H4 (cell line): ENCODE results near the gene BCAS4. TPM values are rescaled to one million over a fixed set of nuclear protein-coding genes. Genes with fewer than 3 reads are reported as not detected.

Experiments used
- DNase-seq: peaks from one replicate; pipeline ENCODE4 v3.0.0-alpha.2; 2015; ENCODE audit warnings: low spot score
- total RNA-seq: library from RNA; depleted of rRNA; stranded (reverse); fragments of >200 nt; shearing (Covaris generic); gene quantifications from 2 replicates; pipeline ENCODE4 v1.2.3, GENCODE V29; 2014; rRNA removed

BCAS4 gene
- total RNA-seq, 1 experiment from 2014 or later, result 11.1 TPM

DNA sequence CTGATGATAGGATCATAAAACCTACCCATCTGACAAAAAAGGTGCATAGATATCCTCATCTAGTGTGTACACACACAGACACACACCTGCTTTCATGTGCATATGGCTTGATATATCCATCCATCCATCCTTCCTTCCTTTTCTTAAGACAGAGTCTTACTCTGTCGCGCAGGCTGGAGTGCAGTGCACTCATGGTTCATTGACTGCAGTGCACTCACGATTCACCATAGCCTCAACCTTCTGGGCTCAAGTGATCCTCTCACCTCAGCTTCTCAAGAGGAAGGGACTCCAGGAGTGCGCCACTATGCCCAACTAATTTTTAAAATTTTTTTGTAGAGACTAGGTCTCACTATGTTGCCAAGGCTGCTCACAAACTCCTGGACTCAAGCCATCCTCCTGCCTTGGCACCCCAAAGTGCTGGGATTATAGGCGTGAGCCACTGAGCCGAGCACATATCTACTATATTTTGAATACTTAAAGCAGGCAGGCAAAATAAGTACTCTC is 109.3 kb downstream of the BCAS4 start:
- DNase-seq, result no peak

DNA sequence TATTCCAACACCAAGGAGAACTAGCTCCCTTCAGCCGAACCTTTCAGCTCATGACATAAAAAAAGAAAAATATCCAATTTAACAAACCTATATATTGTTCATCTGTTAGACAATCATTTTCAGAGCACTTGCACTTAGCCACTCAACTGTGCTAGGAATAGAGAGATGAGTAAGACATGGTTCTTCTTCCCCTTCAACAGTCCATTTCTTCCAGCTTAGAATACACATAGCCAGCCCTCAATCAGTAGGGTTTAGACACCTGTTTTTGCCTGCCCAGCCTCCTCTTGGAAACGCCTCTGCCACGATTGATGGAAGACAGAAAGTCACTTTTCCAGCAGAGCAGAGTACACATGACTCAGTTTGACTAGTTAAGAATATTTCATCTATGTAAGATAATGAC is 114.6 kb downstream of the BCAS4 start:
- no peak for DNase-seq

DNA sequence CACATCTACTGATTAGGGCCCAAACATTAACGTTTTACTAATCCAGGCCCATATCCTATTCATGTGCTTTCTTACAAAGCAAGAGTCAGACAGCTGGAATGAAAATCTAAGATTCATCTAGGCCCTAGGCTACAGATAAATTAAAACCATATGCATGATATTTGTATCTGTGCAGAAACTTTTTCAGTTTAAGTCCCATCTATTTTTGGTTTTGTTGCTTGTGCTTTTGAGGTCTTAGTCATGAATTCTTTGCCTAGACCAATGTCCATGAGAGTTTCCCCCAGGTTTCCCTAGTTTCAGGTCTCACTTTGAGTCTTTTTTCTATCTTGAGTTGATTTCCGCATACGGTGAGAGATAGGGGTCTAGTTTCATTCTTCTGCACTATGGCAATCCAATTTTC is 116.2 kb downstream of the BCAS4 start:
- DNase-seq, result no peak

DNA sequence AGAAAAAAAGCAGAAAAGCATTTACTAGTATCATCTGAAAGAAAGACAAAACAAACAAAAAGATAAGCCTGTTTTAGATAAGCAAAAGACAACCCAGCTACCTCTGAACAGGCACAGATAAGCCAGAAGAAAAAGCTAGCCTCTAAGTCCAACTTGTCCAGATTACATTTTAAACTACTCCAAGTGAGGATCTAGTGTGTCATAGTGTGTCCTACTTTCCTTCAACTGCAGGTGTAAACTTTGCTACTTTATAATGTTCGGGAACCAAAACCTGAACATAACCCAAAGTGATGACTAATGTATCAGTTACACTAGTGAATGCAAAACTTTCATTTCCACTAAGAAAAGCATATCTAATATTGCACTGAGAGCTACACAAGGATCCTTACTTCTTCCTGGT is 116.9 kb downstream of the BCAS4 start:
- no peak for DNase-seq

DNA sequence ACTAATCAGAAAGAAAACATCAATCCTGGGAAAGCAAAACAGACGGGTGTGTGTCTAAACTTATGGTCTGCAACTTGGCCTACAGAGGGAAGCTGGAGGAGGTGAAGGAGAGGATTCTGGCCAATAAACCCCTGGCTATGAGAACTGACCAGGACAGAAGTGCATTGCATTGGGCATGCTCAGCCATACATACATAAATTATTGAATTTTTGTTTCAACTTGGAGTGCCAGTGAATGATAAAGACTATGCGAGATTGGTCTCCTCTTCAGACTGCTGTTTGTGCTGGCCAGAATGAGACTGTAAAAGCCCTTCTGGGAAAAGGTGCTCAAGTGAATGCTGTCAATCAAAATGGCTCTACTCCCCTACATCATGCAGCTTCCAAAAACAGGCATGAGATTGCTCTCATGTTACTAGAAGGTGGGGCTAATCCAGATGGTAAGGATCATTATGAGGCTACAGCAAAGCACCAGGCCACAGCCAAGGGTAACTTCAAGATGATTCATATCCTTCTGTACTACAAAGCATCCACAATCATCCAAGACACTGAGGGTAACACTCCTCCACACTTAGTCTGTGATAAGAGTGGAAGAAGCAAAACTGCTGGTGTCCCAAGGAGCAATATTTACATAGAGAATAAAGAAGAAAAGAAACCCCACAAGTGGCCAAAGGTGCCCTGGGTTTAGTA is 119.0 kb downstream of the BCAS4 start:
- DNase-seq, result no peak

DNA sequence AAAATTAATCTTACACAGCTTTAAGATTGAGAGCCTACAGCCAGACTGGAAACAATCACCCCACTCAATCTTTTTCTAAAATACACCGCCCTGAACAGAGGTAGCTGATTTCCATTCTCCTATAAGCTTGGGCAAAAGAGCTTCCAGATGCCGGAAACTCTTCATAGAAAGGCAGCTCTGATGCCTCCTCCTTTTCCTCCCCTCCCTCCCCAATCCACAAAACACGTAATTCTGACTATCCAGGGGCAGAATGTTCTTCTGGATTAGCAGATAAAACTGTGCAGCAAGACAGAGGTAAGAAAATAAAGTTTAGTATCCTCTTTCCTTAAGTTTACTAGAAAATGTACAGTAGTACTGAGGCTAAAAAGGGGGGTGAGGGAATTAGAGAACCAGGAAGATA is 120.6 kb downstream of the BCAS4 start:
- no peak for DNase-seq

DNA sequence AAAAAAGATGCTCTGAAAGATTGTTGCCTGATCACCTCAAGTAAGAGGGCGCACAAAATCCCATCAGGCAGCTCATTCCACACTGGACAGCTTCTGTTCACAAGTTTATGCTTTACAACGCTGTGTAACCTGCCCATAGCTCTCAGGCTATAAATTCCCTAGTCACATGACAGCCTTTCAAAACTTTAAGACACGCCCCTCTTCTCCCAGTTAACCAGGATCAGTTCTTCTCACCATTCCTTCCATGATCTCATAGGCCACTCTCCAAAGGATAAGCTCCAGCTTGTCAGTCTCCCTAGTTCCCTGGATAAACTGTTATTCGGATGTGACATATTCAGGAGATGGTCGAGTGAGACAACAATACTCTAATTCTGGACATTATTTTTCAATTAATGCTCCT is 121.4 kb downstream of the BCAS4 start:
- peak; percentile 29 for DNase-seq

DNA sequence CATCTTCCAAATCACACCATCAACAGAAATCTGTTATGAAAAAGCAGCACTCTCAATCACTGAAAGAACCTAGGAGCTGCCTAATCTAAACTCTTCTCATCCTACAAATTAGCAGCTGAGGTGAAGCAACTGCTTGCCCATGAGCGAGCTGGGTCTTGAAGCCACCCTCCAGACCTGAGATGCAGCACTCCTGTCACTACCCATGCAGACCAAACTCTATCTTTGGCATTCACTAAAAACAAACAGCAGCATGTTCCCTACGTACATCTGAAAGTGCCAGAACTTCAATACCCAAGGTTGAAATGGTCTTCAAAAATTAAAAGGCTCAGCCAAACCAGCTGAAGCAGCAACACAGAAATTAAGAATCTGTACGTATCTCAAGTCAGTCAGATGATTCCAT is 122.1 kb downstream of the BCAS4 start:
- DNase-seq, result no peak

DNA sequence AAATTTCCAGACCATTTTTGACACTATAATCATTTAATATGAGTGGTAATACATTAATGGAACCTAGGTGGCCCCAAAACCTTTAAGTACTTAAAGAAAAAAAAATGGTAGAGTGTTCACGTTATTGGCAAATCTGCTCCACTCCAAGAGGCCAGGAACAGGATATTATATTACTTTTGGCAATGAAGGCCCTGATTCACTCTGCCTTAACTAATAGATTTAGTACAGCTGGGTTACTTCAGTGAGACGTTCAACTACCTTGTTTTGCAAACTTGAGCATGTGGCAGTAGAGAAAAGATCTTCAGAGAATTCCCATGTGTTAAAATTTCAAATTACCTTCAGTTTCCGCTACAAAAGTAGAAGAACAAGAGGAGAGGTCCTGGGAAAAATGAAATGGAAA is 123.5 kb downstream of the BCAS4 start:
- no peak for DNase-seq

DNA sequence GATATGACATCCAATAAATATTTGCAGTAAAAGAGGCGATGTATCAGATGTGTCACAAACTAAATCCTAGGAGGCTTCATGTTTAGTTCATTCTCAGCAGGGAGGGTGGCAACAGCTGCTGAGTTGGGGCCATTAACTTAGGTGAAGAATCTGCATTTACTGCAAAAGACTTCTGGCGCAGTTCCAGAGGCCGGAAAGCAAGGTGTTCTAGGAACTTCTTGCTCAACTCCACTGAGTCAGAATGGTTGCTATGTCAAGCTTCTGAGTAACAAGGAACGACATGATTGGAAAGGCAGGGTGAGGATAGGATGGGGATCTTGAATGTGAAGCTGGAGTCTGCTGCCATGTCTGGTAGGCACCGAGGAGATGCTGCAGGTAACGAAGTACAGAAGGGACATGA is 124.7 kb downstream of the BCAS4 start:
- DNase-seq, result peak; percentile 17

DNA sequence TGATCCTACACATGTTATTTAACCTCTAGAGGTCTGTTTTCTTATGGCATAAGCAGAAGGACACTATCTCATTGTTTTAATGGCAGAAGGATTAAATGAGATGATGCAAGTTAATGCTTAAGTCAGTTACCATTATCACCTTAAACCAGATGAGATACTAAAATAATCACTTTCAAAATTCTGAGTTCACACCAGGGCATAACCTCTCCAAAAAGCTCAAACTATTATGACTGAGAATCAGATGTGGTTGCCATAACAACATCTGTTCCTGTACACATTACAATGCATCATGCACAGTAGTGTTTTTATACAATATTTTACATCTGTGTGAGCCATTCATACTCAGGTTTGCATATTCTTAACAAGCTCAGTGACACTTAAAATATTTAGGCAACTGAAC is 126.1 kb downstream of the BCAS4 start:
- no peak for DNase-seq

DNA sequence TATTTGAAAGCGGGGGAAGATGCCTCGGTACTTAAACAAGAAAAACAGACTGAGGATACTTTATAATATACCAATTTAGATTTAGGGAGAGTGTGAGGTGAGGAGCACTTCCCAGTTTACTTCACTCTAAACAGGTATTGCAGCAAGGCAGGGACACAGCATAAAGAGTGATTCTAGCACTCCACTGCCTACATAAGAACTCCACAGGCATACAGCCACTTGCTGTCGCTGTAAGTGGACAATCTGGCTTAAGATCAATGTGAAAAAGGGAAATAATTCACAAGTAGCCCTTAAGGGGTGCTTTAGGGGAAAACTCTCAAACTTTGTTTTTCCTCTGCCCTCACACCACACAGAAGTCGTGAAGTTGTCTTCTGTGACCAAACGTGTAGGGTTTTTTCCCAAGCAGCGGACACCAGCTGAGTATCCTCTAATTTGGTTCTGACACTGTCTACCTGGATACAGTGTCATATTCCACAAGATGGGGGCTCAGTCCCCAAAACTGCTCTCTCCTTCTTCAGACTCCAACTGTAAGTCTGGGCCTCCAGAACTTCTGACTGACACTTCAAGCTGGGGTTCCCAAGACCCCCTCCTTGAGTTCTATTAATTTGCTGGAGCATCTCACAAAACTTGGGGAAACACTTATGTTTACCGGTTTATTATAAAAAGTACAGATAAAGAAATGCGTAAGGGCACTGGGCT is 127.1 kb downstream of the BCAS4 start:
- DNase-seq, result no peak

DNA sequence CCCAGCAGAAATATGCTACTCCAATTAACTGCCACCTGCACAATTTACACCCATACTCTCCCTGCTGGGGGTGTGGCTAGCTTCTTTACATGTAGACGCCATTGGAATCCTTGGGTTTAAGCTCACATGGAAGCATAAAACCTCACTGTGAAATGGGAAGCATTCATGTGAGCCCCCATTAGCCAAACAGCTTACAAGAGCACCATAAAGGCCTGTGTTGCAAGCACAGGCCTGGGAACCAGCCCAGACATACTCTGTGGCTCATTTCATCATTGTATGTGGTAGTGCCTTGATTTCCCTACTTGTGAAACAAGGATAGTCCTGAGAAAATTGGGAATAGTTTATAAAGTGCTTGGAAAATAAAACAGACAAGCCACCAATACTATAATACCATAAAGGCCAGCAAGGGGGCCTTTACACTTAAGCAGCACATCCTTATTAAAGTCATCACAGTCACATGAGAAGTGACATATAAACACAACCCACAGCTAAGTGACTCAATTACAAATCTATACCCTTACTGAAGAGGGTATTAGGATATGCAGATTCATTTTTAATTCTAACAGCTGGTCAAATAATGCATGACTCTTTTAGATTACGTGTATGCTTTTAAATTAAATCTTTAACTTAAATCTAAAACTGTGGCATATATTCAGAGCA is 129.5 kb downstream of the BCAS4 start:
- no peak for DNase-seq

DNA sequence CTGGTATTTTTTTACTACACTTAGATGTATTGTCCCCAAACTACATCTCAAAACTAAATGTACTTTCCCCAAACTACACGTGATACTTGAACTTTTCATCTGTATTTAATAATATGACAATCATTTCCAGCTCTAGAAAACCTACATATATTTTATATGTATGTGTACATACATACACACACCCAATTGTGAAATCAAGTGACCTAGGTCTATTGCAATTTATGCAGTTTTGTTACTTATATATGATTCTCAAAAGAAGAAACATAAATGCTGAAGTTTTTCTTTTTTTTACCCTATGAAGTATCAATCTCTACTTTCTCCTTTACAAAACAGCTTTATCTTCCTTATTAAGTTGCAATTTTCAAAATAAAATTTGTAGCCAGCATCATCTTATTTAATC is 131.7 kb downstream of the BCAS4 start:
- DNase-seq, result no peak

Other genes with a start within 250 kb of the BCAS4 start
- gene RIPOR3, start 103.5 kb upstream of the BCAS4 start, total RNA-seq, result 0.14 and 0.58 TPM in 2 replicates
- gene PARD6B, start 63.5 kb upstream of the BCAS4 start, total RNA-seq, result 1.6 and 3.3 TPM in 2 replicates
- 18.1 and 18.8 TPM in 2 replicates for gene ADNP, start 136.4 kb downstream of the BCAS4 start, total RNA-seq
- 115 and 141 TPM in 2 replicates for gene DPM1, start 163.5 kb downstream of the BCAS4 start, total RNA-seq
- gene MOCS3, start 163.8 kb downstream of the BCAS4 start, total RNA-seq, result 5.8 and 6.4 TPM in 2 replicates
- 11.3 and 24.5 TPM in 2 replicates for gene KCNG1, start 228.0 kb downstream of the BCAS4 start, total RNA-seq